ENCODE data around the gene TRAF3IP1.

Gene TRAF3IP1

DNA sequence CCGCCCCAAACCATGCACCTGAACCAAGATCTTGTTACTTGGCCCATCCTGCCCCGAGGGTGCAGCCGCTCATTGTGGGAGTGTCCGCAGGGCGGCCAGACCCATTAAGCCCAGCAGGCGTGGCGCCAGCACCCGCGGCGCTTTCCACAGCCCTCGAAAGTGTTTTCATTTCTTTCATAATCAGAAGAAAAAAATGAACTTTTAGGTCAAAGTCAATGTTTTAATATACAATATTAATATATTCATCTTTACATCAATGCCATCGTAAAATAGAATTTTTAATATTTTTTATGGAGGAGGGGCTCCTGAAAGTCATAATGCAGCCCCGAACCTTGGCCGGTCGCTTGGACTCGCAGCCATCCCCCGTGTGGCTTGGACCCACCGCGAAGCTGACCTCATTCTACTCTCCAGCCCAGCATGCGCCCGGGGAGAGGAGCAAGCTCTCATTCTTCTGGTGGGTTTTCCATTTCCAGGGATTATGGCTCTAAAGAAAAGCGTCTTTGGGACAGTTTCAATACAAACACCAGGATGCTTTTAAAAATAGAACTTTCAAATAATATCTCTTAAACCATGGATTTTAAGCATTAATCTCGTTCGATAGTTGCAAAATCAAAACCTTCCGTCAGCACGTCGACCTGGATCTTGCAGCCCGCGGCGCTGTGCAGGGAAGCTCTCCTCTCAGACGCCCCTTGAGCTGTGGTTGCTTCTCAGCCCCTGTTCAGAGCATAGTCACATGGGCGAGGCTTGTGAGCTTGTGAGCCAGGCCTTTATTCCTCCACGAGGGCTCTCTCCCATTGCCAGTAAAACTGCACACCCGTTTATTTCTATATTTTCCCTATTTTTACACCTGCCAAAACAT, 89.3 kb downstream of the TRAF3IP1 start:
- DNase-seq = no peak

- DNase-seq = no peak
These were observed 91.9 kb downstream of the TRAF3IP1 start for GRCh38 chr2:238412067-238412767.

DNA sequence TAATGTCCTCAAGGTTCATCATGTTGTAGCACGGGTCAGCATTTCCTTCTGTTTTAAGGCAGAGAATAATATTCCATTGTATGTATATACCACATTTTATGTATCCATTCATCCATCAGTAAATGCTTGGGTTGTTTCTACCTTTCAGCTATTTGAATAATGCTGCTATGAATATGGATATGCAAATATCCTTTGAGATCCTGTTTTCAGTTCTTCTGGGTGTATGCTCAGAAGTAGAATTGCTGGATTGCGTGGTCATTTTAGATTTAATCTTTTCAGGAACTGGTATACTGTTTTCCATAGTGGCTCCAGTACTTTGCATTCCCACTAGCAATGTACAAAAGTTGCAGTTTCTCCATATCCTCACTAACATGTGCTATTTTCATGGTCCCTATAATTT, 93.0 kb downstream of the TRAF3IP1 start:
- DNase-seq = no peak

DNA sequence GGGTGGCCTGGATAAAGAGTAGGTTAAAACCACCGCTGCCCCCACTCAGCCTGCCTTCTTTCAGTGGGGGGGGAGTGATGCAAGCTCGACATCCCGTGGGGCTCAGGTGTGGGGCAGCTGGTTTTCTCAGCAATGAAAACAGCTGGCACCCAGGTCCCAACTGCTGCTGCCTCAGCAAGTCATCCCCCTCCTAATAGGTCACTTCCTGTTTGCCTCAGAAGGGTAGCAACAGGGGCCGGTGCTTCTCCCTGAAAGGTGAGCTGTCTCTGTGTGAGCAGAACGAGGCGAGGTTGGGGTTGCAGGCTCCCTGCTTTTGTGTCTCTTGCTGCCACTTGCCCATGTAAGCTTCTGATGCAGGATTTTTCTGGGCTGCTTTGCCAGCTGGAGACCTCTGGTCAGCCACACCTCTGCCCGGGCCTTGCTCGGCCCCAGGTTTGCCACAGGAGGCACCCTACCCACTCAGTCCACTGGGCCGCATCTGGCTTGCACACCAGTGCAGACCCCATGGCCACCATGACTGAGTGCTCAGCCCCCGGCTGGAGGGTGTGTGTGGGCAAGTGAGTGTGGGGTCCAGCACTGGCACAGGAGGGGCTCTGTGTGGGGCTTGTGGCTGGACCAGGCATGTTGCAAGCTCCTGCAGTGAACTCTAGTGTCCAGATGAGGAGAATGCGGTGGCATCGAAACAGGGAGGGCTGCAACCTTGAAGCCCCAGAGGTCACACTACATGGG, 94.9 kb downstream of the TRAF3IP1 start:
- no peak for DNase-seq

- no peak for DNase-seq
These were observed 95.6 kb downstream of the TRAF3IP1 start for GRCh38 chr2:238415893-238416292.

- no peak for DNase-seq
These were observed 98.1 kb downstream of the TRAF3IP1 start for GRCh38 chr2:238418196-238418998.

DNA sequence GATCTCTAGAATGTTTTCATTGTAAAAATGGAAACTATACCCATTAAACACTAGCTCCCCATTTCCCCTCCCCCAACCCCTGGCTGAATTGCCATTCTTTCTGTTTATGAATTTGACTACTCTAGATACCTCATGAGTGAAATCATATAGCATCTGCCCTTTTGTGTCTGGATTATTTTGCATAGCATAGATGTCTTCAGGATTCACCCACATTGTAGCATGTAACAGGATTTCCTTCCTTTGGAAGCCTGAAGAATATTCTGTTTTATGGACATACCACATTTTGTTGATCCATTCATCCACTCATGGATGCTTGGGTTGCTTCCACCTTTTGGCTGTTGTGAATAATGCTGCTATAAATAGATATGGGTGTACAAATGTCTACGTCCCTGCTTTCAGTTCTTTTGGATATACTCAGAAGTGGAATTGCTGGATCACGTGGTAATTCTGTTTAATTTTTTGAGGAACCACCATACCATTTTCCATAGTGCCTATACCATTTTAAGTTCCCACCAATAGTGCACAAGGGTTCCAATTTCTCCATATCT, 98.8 kb downstream of the TRAF3IP1 start:
- no peak for DNase-seq

DNA sequence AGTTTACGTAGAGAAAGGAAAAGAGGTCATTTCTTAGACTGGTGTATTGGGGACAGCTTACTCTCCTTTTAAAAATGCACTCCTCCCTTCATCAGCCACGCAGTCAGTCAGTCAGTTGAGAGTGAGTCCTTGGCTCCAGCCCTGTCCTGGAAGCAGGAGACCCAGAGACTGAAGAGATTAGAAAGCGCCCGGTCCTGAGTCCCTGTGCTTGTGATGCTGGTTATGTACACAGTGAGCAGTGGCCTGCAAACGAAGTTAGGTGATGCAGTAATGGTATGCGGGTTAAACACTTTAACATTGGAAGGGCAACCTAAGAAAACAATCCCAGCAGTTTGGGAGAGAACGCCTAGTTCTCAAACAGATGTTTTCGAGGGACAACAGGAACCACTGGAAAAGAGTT, 100.1 kb downstream of the TRAF3IP1 start:
- no peak for DNase-seq

GRCh38 chr2:238420878-238421694, 100.8 kb downstream of the TRAF3IP1 start:
- no peak for DNase-seq

GRCh38 chr2:238421695-238422035, 101.3 kb downstream of the TRAF3IP1 start:
- DNase-seq = no peak

DNA sequence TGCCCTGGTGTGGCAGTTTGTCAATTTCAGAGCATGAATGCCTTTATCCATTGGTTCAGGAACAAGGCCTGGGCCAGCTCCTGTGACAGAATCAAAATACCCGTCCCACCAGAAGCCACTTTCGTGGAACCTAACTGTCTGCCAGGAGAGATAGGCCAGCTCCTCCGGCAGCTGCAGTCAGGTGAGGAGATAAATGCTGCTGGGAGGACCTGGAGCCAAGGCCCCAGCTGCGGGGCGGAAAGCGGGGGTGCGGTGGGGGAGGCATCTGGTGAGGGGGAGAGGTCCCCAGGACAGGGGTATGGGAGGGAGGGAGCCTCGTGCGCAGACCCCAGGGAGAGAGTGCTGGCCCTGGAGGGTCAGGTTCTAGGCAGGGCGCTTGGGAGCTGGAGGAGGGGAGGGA, 102.0 kb downstream of the TRAF3IP1 start:
- DNase-seq = no peak

- no peak for DNase-seq
These were observed 102.6 kb downstream of the TRAF3IP1 start for GRCh38 chr2:238422940-238423339.

DNA sequence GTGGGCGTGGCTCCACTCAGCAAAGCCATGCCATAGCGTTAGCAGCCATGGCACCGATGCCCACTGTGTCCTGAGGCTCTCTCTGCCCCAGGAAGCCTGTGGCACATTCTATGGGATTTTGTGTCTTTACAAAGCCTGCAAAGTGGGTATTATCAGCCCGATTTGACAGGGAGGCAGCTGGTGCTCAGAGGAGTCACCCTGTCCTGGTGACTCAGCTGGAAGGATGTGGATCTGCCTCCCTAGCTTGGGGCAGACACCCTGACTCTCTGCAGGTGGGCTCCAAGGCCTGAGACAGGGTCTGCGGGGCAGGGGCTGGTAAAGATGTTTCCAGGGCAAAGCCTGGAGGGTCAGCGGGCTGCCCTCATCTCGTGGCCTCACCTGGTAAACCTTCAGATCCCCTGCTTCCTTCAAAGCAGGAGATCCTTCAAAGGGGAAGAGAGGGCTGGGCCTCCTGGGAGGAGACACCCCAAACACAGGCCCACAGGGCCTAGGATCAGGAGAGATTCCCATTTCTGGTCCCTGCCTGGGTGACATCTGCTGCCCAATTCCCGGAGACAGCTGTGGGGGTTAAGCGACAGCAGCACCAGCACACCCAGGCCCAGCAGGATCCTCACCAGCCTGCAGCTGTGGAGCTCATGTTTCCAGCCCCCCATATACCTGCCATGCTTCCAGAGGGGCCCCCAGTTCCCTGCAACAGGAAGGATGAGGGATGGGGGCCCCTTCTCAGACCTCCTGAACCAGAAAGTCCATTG, 103.4 kb downstream of the TRAF3IP1 start:
- no peak for DNase-seq

DNA sequence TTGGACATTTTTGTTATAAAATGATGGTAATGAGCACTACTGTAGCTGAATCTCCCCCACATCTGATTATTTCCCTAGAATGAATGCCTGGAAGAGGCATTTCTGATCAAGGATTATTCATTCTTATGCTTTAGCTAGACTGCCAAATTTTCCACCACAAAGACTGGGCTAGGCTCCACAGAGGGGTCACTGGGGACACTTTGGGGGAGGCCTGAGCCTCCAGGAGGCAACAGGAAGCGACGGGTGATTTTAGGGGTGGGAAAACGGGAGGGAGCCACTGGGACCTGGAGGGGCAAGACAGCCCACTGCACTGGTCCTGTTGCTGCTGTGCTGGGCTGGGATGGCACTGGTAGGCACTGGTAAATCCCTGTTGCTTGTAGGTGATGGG, 104.0 kb downstream of the TRAF3IP1 start:
- peak; percentile 73 for DNase-seq

- DNase-seq = no peak
These were observed 105.2 kb downstream of the TRAF3IP1 start for GRCh38 chr2:238425505-238425978.

DNA sequence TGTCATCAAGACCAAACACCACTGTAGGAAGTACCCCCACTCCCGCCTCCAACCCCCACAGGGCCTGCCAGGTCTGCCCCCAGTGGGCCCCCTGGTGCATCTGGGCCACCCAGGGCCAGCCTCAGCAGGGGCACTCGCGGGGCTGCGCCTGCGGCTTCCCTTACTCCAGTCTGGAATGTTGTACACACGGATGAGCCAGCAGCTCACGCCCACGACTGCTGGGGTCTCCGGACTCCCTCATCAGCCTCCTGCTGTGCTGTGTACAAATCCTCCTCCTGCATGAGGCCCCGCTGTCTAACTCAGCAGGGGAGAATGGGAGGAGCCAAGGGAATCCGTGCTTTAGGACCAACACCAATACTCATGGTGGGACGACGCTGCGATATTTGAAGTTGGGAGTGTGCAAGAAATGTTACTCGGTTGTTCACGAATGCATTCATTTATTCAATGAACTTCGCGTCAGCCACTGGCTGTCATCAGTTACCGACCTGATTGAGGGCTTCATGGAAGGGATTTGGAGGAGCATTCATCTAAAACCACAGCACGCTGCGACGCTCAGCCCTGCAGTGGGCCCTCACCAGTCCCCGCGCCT, 105.8 kb downstream of the TRAF3IP1 start:
- DNase-seq = peak; percentile 80

- DNase-seq = peak; percentile 82
These were observed 106.5 kb downstream of the TRAF3IP1 start, which contains the start of gene ASB1 for GRCh38 chr2:238426568-238427434. Gene ASB1 (plus strand): TSS chr2:238426927. CDS start chr2:238427071, 144 bp downstream.

- DNase-seq = no peak
These were observed 107.3 kb downstream of the TRAF3IP1 start for GRCh38 chr2:238427435-238428162.
